Activated CD8-positive, alpha-beta T cell treated with anti-CD3 and anti-CD28 coated beads, Interleukin-2, amount 10 ng/mL, durations not matched to agents 7 days and 5 days (primary cell): ENCODE data around the gene KSR1. TPM values are rescaled to one million over a fixed set of nuclear protein-coding genes. Genes with fewer than 3 reads are reported as not detected.
A peak's percentile ranks its signal among the peaks of the same experiment; 100 is the strongest.
"Not testable (repeated sequence)": the region's sequence is repeated elsewhere in the genome, so short reads cannot be mapped to it uniquely, and the experiment has no call there.

ENCODE experiments used
- ATAC-seq: fragments of 150-1000 bp; cut with Tn5 transposase; one replicate; pipeline ENCODE4 v1.10.0; 2021; ENCODE audit warnings: moderate library complexity
- CTCF ChIA-PET: fragments of 350-600 bp; sonication (Branson Sonifier 250); formaldehyde crosslinking; loops from one replicate; lab custom pipeline; 2021; ENCODE audit warnings: antibody characterized with exemption; lab: Charles Lee
- POLR2A ChIA-PET: fragments of 350-600 bp; sonication (Branson Sonifier 250); formaldehyde crosslinking; loops from one replicate; lab custom pipeline; 2021; ENCODE audit warnings: antibody characterized with exemption; lab: Charles Lee
- DNase-seq: peaks from one replicate; pipeline ENCODE4 v3.0.0-alpha.2; 2020
- H3K27ac Mint-ChIP-seq: one replicate; pipeline ENCODE4 v1.8.0; 2021; ENCODE audit warnings: mild to moderate bottlenecking, mixed read lengths
- H3K27me3 Mint-ChIP-seq: one replicate; pipeline ENCODE4 v1.8.0; 2021; ENCODE audit warnings: low read depth, mixed read lengths
- H3K36me3 Mint-ChIP-seq: one replicate; pipeline ENCODE4 v1.8.0; 2021; ENCODE audit warnings: low read depth, mixed read lengths
- H3K4me1 Mint-ChIP-seq: one replicate; pipeline ENCODE4 v1.8.0; 2021; ENCODE audit warnings: low read depth, mixed read lengths
- H3K4me3 Mint-ChIP-seq: one replicate; pipeline ENCODE4 v1.8.0; 2021; ENCODE audit warnings: mild to moderate bottlenecking, mixed read lengths
- H3K9me3 Mint-ChIP-seq: one replicate; pipeline ENCODE4 v1.8.0; 2022; ENCODE audit warnings: mixed read lengths; ENCODE audit not compliant: insufficient read depth
- total RNA-seq, 2 experiments: library from RNA; stranded (reverse); gene quantifications; one replicate each; pipeline ENCODE4 v1.2.3, GENCODE V29; 2021

The KSR1 gene
- total RNA-seq, 2 experiments from 2014 or later, result 45.3 to 45.8 TPM

- Mint-ChIP-seq H3K9me3 (peaks cover 12% of the 10 kb centered on the region), H3K4me3 (no peak overlapping the region), H3K4me1 (peaks cover 11% of the 10 kb centered on the region), H3K27ac (no peak overlapping the region), H3K36me3 (peaks cover 34% of the 10 kb centered on the region), H3K27me3 (no peaks in the 10 kb centered on the region)
- CTCF ChIA-PET, result no interaction called here
- ATAC-seq, result no peak
- POLR2A ChIA-PET, result no interaction called here
- no peak for DNase-seq
Observed at GRCh38 chr17:27496437-27496943, 40.2 kb downstream of the KSR1 start.

DNA sequence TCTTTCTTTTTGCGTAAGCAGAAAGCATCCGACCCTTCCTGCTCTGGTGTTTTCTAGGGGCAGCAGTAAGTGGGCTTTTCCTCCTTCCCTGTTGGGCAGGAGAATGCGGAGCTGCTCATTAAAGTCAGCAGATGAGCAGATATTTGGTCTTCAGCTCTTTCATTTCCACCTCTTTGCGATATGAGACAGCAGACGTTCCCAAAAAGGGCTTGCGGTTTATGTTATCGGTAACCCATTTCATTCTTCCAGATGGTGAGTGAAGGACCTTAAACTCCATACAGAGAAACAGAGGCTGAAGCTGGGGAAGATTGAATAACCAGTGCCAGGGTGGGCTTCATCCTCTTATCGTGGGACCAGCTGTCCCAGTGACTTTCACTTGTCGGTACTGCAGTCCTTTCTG lies 40.7 kb downstream of the KSR1 start:
- Mint-ChIP-seq H3K27me3 (no peaks in the 10 kb centered on the region), H3K27ac (no peak overlapping the region), H3K9me3 (peaks cover 12% of the 10 kb centered on the region), H3K36me3 (peaks cover 38% of the 10 kb centered on the region), H3K4me3 (no peak overlapping the region), H3K4me1 (peaks cover 9% of the 10 kb centered on the region)
- no peak for ATAC-seq
- ChIA-PET POLR2A (no interaction called here), CTCF (no interaction called here)
- DNase-seq, result no peak

DNA sequence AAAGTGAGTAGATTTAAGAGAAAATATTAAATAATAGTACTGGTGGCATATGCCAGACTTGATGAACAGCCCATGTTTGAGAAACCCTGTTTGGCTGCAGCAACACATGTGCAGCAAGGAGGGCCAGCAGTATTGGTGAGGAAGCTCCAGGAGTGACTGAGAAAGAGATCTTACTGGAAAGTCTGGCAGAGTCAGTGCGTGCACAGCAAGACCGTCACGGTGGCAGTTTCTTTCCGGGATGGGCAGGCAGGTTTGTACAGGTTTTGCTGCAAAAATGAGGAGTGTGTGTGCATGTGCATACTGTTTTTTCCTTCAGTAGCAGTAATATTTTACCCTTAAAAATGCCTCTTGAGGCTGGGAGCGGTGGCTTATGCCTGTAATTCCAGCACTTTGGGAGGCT lies 41.4 kb downstream of the KSR1 start:
- Mint-ChIP-seq H3K27ac (no peak overlapping the region), H3K4me1 (peaks cover 8% of the 10 kb centered on the region), H3K27me3 (no peaks in the 10 kb centered on the region), H3K36me3 (peaks cover 41% of the 10 kb centered on the region), H3K9me3 (peaks cover 12% of the 10 kb centered on the region), H3K4me3 (no peak overlapping the region)
- POLR2A ChIA-PET, result no interaction called here
- no peak for DNase-seq
- ATAC-seq, result no peak
- CTCF ChIA-PET, result no interaction called here

DNA sequence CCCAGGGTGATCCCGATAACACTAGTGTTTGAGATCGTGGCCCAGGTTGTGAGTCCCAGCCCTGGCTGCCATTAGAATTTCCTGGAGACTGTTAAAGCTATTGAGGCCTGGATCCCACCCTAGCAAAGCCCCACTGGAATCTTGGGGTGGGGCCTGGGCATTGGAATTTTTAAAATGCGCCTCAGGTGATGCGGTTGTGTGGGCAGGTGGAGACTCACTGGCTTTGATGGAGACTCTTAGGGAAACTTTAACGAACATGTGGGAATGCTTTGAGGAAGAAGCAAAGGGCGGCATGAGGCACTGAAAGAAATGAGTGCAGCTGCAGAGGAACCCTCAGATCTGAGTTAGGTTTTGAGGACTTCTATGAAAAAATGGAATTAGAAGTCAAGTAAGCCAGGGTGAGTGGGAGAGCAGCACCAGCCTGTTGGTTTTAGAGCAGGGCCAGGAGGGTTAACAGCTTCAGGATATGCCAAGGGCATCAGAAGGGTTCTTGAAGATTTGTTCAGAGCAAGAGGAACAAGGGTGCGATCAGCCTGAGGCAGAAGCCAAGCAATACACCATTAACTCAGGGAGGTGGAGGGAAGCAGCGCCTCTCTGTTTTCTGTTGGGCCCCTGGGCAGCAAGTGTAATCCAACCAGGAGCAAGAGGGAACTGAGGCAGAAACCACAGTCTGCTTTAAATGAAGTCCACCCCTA lies 42.5 kb downstream of the KSR1 start:
- no peak overlapping the region for H3K27ac Mint-ChIP-seq
- no peak for ATAC-seq
- no peak overlapping the region for H3K4me3 Mint-ChIP-seq
- no peaks in the 10 kb centered on the region for H3K27me3 Mint-ChIP-seq
- POLR2A ChIA-PET, result no interaction called here
- DNase-seq, result no peak
- H3K36me3 Mint-ChIP-seq, result peaks cover 44% of the 10 kb centered on the region
- CTCF ChIA-PET, result no interaction called here
- H3K9me3 Mint-ChIP-seq, result peaks cover 12% of the 10 kb centered on the region
- H3K4me1 Mint-ChIP-seq, result peaks cover 8% of the 10 kb centered on the region

DNA sequence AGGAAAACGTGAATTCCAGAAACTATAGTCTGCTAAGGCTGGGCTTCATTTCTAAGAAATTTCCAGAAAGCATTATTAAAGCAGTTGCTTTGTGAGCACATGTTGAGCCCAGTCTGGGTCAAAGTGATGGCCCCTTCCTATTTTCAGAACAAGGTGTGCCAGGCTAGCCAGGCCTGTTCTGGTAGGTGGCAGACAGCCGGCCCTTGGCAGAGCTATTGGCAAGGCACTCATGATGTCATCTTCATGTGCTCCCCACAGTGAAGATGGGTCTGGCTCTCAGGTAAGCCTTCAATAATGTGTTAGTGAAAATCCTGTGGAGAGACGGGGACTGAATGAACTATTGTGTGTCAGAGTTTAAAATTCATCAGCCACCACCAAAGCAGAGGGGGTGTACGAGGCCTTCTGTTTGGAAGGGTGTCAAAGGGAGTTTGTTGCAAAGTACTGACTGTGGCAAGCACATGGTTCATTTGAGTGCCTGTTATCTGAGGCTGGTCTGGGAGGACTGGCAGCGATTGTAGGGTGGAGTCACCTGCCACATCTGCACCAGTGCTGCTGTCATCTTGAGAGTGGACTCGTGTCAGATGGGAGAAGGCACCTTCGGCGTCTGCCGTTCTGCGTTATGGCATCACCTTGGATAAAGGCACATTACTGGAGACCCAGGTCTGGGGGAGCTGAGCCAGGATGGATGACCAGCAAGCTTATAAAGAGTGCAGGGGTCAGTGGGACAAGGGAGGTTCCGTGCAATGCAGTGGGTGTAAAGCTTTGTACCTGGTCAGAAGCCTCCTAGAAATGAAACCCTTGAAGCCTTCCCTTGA lies 43.4 kb downstream of the KSR1 start:
- ATAC-seq (no peak), DNase-seq (no peak)
- Mint-ChIP-seq H3K36me3 (peaks cover 46% of the 10 kb centered on the region), H3K27ac (no peak overlapping the region), H3K27me3 (no peaks in the 10 kb centered on the region), H3K9me3 (peaks cover 12% of the 10 kb centered on the region), H3K4me3 (no peak overlapping the region), H3K4me1 (peaks cover 6% of the 10 kb centered on the region)
- POLR2A ChIA-PET, result no interaction called here
- CTCF ChIA-PET, result no interaction called here

GRCh38 chr17:27501338-27501737 lies 45.1 kb downstream of the KSR1 start:
- CTCF ChIA-PET, H3K27me3 Mint-ChIP-seq, H3K27ac Mint-ChIP-seq, POLR2A ChIA-PET, DNase-seq, H3K4me3 Mint-ChIP-seq, ATAC-seq: not testable (repeated sequence)
- H3K36me3 Mint-ChIP-seq, result peaks cover 51% of the 10 kb centered on the region
- peaks cover 12% of the 10 kb centered on the region for H3K9me3 Mint-ChIP-seq
- H3K4me1 Mint-ChIP-seq, result peaks cover 16% of the 10 kb centered on the region

- H3K27me3 Mint-ChIP-seq, result no peaks in the 10 kb centered on the region
- peaks cover 45% of the 10 kb centered on the region for H3K36me3 Mint-ChIP-seq
- ChIA-PET POLR2A (no interaction called here), CTCF (no interaction called here)
- peaks cover 23% of the 10 kb centered on the region for H3K4me1 Mint-ChIP-seq
- ATAC-seq (no peak), DNase-seq (no peak)
- H3K9me3 Mint-ChIP-seq, result peaks cover 12% of the 10 kb centered on the region
- H3K4me3 Mint-ChIP-seq, result no peak overlapping the region
- H3K27ac Mint-ChIP-seq, result no peak overlapping the region
Observed at GRCh38 chr17:27502526-27503324, 46.5 kb downstream of the KSR1 start.

DNA sequence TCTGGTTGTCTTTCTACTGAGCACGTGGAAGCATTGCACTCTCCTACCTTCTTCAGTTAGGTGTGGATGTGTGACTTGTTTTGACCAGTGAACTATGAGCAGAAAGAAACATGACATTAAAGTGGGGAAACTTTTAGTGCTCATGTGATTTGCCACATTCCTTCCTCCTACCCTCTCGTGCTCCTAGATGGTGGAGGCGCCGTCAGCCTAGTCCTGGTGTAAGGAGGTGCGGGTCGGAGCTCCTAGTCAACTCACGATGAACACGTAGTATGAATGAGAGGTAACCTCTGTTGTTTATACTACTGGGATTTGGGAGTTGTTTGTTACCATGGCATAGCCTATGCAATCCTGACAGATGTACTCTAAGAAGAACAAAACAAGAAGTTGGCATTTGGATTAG lies 47.4 kb downstream of the KSR1 start:
- CTCF ChIA-PET, result no interaction called here

DNA sequence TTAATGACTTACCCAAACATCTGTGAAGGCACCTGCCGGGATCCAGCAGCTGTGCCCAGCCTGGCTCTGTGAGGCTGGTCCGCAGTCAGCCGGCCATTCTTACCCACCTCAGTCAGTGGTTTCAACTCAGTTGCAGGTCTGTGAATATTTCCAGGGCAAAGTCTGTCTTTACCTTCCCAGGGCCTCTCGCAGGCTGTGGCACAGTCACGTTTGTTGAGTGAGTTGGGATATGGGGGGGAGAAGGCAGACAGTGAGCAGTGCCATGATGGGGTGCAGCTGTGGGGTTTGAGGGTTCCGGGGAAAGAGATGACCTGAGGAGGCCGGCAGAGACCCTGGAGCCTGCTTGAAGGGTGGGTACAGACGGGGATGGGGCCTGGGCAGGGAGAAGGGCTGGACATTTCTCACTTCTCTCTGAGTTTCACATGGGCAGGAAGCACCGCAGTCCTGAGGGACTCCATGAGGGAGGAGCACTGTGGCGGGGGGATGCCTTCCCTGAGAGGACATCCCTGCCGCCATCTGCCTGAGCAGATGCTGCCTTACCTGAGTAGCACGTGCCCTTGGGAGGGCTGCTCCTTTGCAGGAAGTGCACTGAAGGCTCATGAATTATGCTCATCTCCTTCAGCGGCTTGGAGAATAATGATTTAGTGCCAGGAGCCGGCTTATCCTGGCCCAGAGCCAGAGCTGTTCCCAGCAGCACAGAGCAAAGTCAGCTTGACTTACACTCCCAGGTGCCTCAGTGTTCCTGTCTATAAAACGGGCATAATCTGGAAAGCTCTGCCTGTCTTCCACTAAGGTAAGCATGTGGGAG lies 48.1 kb downstream of the KSR1 start:
- POLR2A ChIA-PET, result no interaction called here
- peak overlapping the region; percentile 19 for H3K27ac Mint-ChIP-seq
- peaks cover 27% of the 10 kb centered on the region for H3K4me1 Mint-ChIP-seq
- no peak for DNase-seq
- peaks cover 12% of the 10 kb centered on the region for H3K9me3 Mint-ChIP-seq
- CTCF ChIA-PET, result no interaction called here
- no peak overlapping the region for H3K4me3 Mint-ChIP-seq
- no peaks in the 10 kb centered on the region for H3K27me3 Mint-ChIP-seq
- H3K36me3 Mint-ChIP-seq, result peaks cover 35% of the 10 kb centered on the region
- no peak for ATAC-seq

More for the DNA sequence above, 47.4 kb downstream of the KSR1 start:
- H3K27me3 Mint-ChIP-seq, result no peaks in the 10 kb centered on the region
- POLR2A ChIA-PET, result no interaction called here
- no peak overlapping the region for H3K4me3 Mint-ChIP-seq
- H3K4me1 Mint-ChIP-seq, result peaks cover 27% of the 10 kb centered on the region
- ATAC-seq (no peak), DNase-seq (no peak)
- peaks cover 42% of the 10 kb centered on the region for H3K36me3 Mint-ChIP-seq
- peak overlapping the region; percentile 19 for H3K27ac Mint-ChIP-seq
- peaks cover 12% of the 10 kb centered on the region for H3K9me3 Mint-ChIP-seq

GRCh38 chr17:27506348-27507218 lies 50.3 kb downstream of the KSR1 start:
- Mint-ChIP-seq H3K27me3 (no peaks in the 10 kb centered on the region), H3K4me3 (no peak overlapping the region), H3K36me3 (peaks cover 19% of the 10 kb centered on the region), H3K9me3 (no peaks in the 10 kb centered on the region), H3K4me1 (peaks cover 43% of the 10 kb centered on the region), H3K27ac (peak overlapping the region; percentile 18)
- CTCF ChIA-PET, result interaction anchor here (0.7 to 0.9 kb wide), 2 partner anchors 25 to 52 kb away, joined by 3 read pairs; no protein-coding TSS in a partner anchor
- POLR2A ChIA-PET, result no interaction called here
- ATAC-seq, result peak; percentile 59
- no peak for DNase-seq
